ENCODE results near the gene SETD3. TPM values are rescaled to one million over a fixed set of nuclear protein-coding genes. Genes with fewer than 3 reads are reported as not detected.

SETD3 gene
- total RNA-seq (2022; extraction: Qiagen RNA extraction; ENCODE audit: low read depth), result 43.0 to 54.2 TPM (median 50.1 TPM) in 5 replicates

GRCh38 chr14:99479906-99480869 lies at the start of gene SETD3:
SETD3 (minus strand) TSS chr14:99480859; CDS start chr14:99465805, 15,054 bp downstream.

GRCh38 chr14:99480917-99481744 lies 472 bp upstream of the SETD3 start, which contains the start of gene CCNK:
CCNK (plus strand) TSS chr14:99481409; CDS start chr14:99492678, 11,269 bp downstream.

Other genes with a start within 250 kb of the SETD3 start
- 0.16 to 0.30 TPM (median 0.30 TPM) in 5 replicates for gene BCL11B, start 208.7 kb downstream of the SETD3 start, total RNA-seq (2022; extraction: Qiagen RNA extraction; ENCODE audit: low read depth)
- 44.8 to 59.1 TPM (median 50.3 TPM) in 5 replicates for gene CCNK, start 550 bp upstream of the SETD3 start, total RNA-seq (2022; extraction: Qiagen RNA extraction; ENCODE audit: low read depth)
- 30.2 to 42.1 TPM (median 36.0 TPM) in 5 replicates for gene CCDC85C, start 123.3 kb upstream of the SETD3 start, total RNA-seq (2022; extraction: Qiagen RNA extraction; ENCODE audit: low read depth)
- gene HHIPL1, start 164.3 kb upstream of the SETD3 start, total RNA-seq (2022; extraction: Qiagen RNA extraction; ENCODE audit: low read depth), result 0.05 to 0.34 TPM (median 0.29 TPM) in 5 replicates
- 0.02 to 0.15 TPM (median 0.13 TPM) in 4 of 5 replicates, not detected in the other for gene CYP46A1, start 203.4 kb upstream of the SETD3 start, total RNA-seq (2022; extraction: Qiagen RNA extraction; ENCODE audit: low read depth)

All from A549 treated with RU486 at 1 μM for 4 hours (cell line).